ENCODE measurements around the gene CES4A.
"Not testable (repeated sequence)": the region's sequence is repeated elsewhere in the genome, so short reads cannot be mapped to it uniquely, and the experiment has no call there.

Gene CES4A

DNA sequence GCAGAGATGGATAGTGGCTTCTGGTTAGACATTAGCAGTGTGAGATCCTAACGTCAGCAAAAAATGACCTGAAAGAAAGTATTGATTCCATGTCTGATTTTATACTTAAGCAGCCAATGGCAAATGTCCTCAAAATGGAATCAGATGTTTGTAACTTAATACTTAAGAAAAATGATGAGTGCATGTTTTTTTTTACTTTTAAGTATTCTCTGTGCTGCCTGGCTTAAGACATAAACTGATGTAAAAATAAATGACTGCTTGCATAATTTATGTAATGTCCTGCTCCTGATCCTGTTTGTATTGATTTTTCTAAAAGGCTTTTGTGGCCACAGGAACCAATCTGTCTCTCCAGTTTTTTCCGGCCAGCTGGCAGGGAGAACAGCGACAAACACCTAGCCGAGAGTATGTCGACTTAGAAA lies 47.9 kb downstream of the CES4A start:
- H3K4me1 ChIP-seq, result peaks cover 30% of the 10 kb centered on the region
- TF ChIP-seq, protein P1, sequence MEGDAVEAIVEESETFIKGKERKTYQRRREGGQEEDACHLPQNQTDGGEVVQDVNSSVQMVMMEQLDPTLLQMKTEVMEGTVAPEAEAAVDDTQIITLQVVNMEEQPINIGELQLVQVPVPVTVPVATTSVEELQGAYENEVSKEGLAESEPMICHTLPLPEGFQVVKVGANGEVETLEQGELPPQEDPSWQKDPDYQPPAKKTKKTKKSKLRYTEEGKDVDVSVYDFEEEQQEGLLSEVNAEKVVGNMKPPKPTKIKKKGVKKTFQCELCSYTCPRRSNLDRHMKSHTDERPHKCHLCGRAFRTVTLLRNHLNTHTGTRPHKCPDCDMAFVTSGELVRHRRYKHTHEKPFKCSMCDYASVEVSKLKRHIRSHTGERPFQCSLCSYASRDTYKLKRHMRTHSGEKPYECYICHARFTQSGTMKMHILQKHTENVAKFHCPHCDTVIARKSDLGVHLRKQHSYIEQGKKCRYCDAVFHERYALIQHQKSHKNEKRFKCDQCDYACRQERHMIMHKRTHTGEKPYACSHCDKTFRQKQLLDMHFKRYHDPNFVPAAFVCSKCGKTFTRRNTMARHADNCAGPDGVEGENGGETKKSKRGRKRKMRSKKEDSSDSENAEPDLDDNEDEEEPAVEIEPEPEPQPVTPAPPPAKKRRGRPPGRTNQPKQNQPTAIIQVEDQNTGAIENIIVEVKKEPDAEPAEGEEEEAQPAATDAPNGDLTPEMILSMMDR (IDR thresholded peaks at IDR 0.05), result no peak
- H3K4me3 ChIP-seq (ENCODE audit: low read depth, low read length), result no peak overlapping the region
- no peaks in the 10 kb centered on the region for H3K36me3 ChIP-seq (ENCODE audit: control insufficient read depth, insufficient read depth, low read length)
- peak overlapping the region; percentile 85 for H3K27ac ChIP-seq
- peak overlapping the region; percentile 58 for H2AFZ ChIP-seq
- peaks cover 25% of the 10 kb centered on the region for H3K79me2 ChIP-seq
- H3K4me2 ChIP-seq (ENCODE audit: low read length), result no peak overlapping the region
- no peaks in the 10 kb centered on the region for H3K9me3 ChIP-seq (ENCODE audit: control insufficient read depth, low read length)
- H3K9ac ChIP-seq, result no peak overlapping the region
- H3K27me3 ChIP-seq (ENCODE audit: control insufficient read depth, insufficient read depth, low read length), result no peaks in the 10 kb centered on the region

DNA sequence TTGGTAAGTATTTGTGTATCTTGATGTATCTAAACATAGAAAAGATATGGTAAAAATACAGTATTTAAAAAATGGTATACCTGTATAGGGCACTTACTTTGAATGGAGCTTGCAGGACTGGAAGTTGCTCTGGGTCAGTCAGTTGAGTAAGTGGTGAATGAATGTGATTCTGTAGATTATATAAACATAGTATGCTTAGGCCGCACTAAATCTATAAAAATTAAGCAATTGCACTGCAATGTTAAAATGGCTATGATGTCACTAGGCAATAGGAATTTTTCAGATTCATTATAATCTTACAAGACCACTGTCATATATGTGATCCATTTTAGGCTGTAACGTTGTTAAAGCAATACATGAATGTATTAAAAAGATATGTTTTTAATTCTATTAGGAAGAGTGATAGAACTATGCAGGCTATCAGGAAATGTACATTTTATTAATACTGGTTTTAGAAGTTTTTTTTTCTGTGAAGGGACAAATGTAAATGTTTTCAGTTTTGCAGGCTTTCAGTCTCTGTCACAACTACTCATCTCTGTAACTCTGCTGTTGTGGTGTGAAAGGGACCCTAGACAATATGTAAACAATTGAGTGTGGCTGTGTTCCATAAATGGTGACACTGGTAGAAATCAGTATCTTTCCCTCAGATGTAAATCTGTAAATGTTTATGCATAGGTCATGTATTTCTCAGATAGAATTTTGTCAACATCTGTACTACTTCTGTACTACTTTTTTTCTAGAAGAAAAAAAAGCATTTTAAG lies 51.1 kb downstream of the CES4A start:
- H3K36me3 ChIP-seq (ENCODE audit: control insufficient read depth, insufficient read depth, low read length), result no peaks in the 10 kb centered on the region
- H2AFZ ChIP-seq, result no peak overlapping the region
- peak overlapping the region; percentile 11 for H3K27ac ChIP-seq
- H3K4me3 ChIP-seq (ENCODE audit: low read depth, low read length), result no peak overlapping the region
- H3K4me1 ChIP-seq, result peaks cover 29% of the 10 kb centered on the region
- no peak overlapping the region for H3K9ac ChIP-seq
- no peaks in the 10 kb centered on the region for H3K27me3 ChIP-seq (ENCODE audit: control insufficient read depth, insufficient read depth, low read length)
- no peak overlapping the region for H3K4me2 ChIP-seq (ENCODE audit: low read length)
- no peaks in the 10 kb centered on the region for H3K9me3 ChIP-seq (ENCODE audit: control insufficient read depth, low read length)
- H3K79me2 ChIP-seq, result peaks cover 23% of the 10 kb centered on the region
- TF ChIP-seq, protein P1 (IDR thresholded peaks at IDR 0.05), result no peak

DNA sequence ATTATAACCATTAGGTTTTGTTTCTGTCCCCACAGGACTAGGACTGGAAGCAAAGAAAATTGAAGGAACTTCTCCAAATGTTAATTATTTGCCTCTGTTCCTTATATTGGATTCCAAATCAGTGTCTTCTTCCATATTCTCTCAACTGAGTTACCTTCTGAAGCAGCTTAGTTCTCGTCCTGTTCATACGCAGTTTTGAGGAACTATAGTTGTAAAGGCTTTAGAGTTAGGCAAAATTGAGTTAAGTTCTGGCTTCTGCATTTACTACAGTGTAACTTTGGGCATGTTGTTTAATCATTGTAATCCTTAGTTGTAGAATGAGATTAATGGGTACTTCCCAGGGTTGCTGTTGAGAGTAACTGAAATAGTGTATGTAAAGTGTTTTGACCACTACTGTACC lies 51.8 kb downstream of the CES4A start:
- H3K4me2 ChIP-seq (ENCODE audit: low read length), result no peak overlapping the region
- no peaks in the 10 kb centered on the region for H3K27me3 ChIP-seq (ENCODE audit: control insufficient read depth, insufficient read depth, low read length)
- H3K27ac ChIP-seq, result peak overlapping the region; percentile 11
- no peaks in the 10 kb centered on the region for H3K9me3 ChIP-seq (ENCODE audit: control insufficient read depth, low read length)
- peaks cover 23% of the 10 kb centered on the region for H3K4me1 ChIP-seq
- H3K9ac ChIP-seq, result no peak overlapping the region
- TF ChIP-seq, protein P1 (IDR thresholded peaks at IDR 0.05), result no peak
- H3K4me3 ChIP-seq (ENCODE audit: low read depth, low read length), result no peak overlapping the region
- no peaks in the 10 kb centered on the region for H3K36me3 ChIP-seq (ENCODE audit: control insufficient read depth, insufficient read depth, low read length)
- peaks cover 21% of the 10 kb centered on the region for H3K79me2 ChIP-seq
- no peak overlapping the region for H2AFZ ChIP-seq

DNA sequence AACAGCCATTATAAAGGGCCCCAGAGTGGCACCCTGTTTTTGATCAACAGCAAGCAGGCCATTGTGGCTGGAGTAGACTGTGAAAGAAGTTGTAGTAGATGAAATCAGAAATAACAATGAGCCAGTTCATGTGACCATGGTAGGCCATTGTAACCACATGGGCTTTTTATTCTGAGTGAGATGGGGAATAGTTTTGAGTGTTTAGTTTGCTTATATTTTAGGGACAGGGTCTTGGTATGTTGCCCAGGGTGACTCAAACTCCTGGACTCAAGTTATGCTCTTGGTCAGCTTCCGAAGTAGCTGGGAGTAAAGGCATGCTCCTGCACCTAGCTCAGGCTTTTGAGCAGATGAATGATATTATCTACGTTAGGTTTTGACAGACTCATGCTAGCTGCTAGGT lies 52.5 kb downstream of the CES4A start:
- Histone ChIP-seq H2AFZ (no peak overlapping the region), H3K9me3 (ENCODE audit: control insufficient read depth, low read length) (no peaks in the 10 kb centered on the region), H3K4me1 (peaks cover 20% of the 10 kb centered on the region), H3K79me2 (peaks cover 21% of the 10 kb centered on the region), H3K9ac (no peak overlapping the region), H3K27me3 (ENCODE audit: control insufficient read depth, insufficient read depth, low read length) (no peaks in the 10 kb centered on the region), H3K4me2 (ENCODE audit: low read length) (no peak overlapping the region), H3K36me3 (ENCODE audit: control insufficient read depth, insufficient read depth, low read length) (no peaks in the 10 kb centered on the region), H3K4me3 (ENCODE audit: low read depth, low read length) (no peak overlapping the region), H3K27ac (no peak overlapping the region)
- TF ChIP-seq, protein P1 (IDR thresholded peaks at IDR 0.05), result no peak

DNA sequence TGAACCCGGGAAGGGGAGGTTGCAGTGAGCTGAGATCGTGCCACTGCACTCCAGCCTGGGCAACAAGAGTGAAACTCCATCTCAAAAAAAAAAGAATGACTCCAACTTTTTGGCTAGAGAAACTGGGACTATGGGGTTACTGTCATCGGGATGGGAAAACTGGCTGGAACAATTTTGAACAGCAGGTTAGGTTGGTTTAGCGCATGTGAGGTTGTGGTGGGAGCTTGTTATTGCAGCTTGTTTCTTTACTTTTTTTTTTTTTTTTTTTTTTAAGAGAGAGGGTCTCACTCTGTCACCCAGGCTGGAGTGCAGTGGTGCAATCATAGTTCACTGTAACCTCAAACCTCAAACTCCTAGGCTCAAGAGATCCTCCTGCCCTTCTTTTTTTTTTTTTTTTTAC lies 53.1 kb downstream of the CES4A start:
- H3K36me3 ChIP-seq (ENCODE audit: control insufficient read depth, insufficient read depth, low read length), result not testable (repeated sequence)

More for the DNA sequence above, 53.1 kb downstream of the CES4A start:
- not testable (repeated sequence) for H3K27ac ChIP-seq; H3K9ac ChIP-seq; H3K4me2 ChIP-seq (ENCODE audit: low read length); H3K27me3 ChIP-seq (ENCODE audit: control insufficient read depth, insufficient read depth, low read length); H3K9me3 ChIP-seq (ENCODE audit: control insufficient read depth, low read length); H2AFZ ChIP-seq; H3K4me3 ChIP-seq (ENCODE audit: low read depth, low read length)
- Histone ChIP-seq H3K4me1 (peaks cover 20% of the 10 kb centered on the region), H3K79me2 (peaks cover 21% of the 10 kb centered on the region)

All from parathyroid adenoma (tissue), 2 donors.